HFFc6 (cell line): ENCODE data around the gene PDE5A. TPM values are rescaled to one million over a fixed set of nuclear protein-coding genes. Genes with fewer than 3 reads are reported as not detected.

Experiments
- DNase-seq: peaks from one replicate; pipeline ENCODE4 v3.0.0-alpha.2; 2018
- H3K27ac Mint-ChIP-seq: 2 replicates; pipeline ENCODE4 v1.8.0; 2020; ENCODE audit warnings: mild to moderate bottlenecking, mixed read lengths
- H3K27me3 Mint-ChIP-seq: 2 replicates; pipeline ENCODE4 v1.8.0; 2021; ENCODE audit warnings: mild to moderate bottlenecking, moderate library complexity, mixed read lengths; ENCODE audit not compliant: insufficient read depth
- H3K36me3 Mint-ChIP-seq: 2 replicates; pipeline ENCODE4 v1.8.0; 2021; ENCODE audit warnings: low read depth, mixed read lengths
- H3K4me1 Mint-ChIP-seq: 2 replicates; pipeline ENCODE4 v1.8.0; 2020; ENCODE audit warnings: low read depth, mixed read lengths
- H3K4me3 Mint-ChIP-seq: 2 replicates; pipeline ENCODE4 v1.8.0; 2020; ENCODE audit warnings: mild to moderate bottlenecking, moderate library complexity, mixed read lengths
- H3K9me3 Mint-ChIP-seq: 2 replicates; pipeline ENCODE4 v1.8.0; 2020; ENCODE audit warnings: mild to moderate bottlenecking, mixed read lengths
- total RNA-seq, 6 experiments: library from RNA; stranded (reverse); fragmentation: NEBNext Ultra II Directional; extraction: Animal tissue kit (Norgen Biotek cat#: 25700); gene quantifications; 2 replicates in 1 of 6; 3 replicates in 5 of 6; pipeline ENCODE4 v1.2.3, GENCODE V29; 2021
- TF ChIP-seq, protein P1 (sequence below): fragments of 200-600 bp; sonication (generic); IDR thresholded peaks from 2 replicates; pipeline ENCODE4 v1.5.0; 2021; ENCODE audit warnings: antibody characterized with exemption, mild to moderate bottlenecking

Gene PDE5A
- total RNA-seq, 6 experiments from 2014 or later, result 13.3 to 23.2 (median 18.6) TPM

DNA sequence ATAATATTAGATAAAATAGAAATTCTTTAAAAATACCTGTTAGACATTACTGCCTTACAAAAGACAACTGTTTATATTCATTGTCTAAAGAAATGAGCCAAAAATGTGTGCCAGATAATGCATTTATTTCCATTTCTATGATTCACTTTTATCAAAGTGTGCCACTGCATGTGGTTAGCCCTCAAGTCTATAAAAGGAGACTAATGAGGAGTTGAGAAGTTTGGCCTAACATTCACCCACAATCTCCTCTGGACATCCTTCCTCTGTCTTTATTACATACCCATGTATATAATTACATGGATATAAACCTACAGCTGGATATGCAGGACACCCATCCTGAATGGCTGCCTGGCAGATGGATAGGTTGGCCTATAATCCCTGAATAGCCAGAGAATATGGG is 42.6 kb upstream of the PDE5A start:
- H3K27me3 Mint-ChIP-seq, result peaks cover 3% of the 10 kb centered on the region
- H3K4me1 Mint-ChIP-seq, result peaks cover 5% of the 10 kb centered on the region; the same call in 1 of the 2 replicates
- H3K4me3 Mint-ChIP-seq, result no peak overlapping the region
- no peak for DNase-seq
- H3K27ac Mint-ChIP-seq, result no peak overlapping the region
- no peaks in the 10 kb centered on the region for H3K9me3 Mint-ChIP-seq
- TF ChIP-seq, protein P1, sequence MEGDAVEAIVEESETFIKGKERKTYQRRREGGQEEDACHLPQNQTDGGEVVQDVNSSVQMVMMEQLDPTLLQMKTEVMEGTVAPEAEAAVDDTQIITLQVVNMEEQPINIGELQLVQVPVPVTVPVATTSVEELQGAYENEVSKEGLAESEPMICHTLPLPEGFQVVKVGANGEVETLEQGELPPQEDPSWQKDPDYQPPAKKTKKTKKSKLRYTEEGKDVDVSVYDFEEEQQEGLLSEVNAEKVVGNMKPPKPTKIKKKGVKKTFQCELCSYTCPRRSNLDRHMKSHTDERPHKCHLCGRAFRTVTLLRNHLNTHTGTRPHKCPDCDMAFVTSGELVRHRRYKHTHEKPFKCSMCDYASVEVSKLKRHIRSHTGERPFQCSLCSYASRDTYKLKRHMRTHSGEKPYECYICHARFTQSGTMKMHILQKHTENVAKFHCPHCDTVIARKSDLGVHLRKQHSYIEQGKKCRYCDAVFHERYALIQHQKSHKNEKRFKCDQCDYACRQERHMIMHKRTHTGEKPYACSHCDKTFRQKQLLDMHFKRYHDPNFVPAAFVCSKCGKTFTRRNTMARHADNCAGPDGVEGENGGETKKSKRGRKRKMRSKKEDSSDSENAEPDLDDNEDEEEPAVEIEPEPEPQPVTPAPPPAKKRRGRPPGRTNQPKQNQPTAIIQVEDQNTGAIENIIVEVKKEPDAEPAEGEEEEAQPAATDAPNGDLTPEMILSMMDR, result no peak
- H3K36me3 Mint-ChIP-seq, result no peaks in the 10 kb centered on the region

DNA sequence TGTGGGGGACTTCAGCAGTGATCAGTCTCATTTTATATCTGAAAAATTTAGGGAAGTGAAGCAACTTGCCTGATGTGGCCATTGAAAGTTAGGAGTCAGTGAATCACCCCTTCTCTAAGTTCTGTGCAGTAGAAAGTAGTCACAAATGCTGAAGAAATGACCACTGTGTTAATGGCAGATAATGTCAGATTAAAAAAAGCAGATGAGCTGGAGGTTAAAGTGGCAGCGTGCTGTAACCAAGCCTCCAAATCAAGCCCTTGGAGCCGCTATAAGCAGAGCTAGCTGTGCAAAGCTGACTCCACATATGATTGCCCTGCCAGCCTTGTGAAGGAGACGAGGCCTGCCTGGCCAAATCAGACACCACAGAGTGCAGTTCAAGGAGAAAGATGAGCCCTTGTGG is 39.2 kb upstream of the PDE5A start:
- Mint-ChIP-seq H3K4me3 (no peak overlapping the region), H3K4me1 (peaks cover 21% of the 10 kb centered on the region), H3K36me3 (no peaks in the 10 kb centered on the region), H3K27ac (no peak overlapping the region), H3K27me3 (peaks cover 2% of the 10 kb centered on the region; the same call in 1 of the 2 replicates), H3K9me3 (no peaks in the 10 kb centered on the region)
- TF ChIP-seq, protein P1, result no peak
- DNase-seq, result no peak

DNA sequence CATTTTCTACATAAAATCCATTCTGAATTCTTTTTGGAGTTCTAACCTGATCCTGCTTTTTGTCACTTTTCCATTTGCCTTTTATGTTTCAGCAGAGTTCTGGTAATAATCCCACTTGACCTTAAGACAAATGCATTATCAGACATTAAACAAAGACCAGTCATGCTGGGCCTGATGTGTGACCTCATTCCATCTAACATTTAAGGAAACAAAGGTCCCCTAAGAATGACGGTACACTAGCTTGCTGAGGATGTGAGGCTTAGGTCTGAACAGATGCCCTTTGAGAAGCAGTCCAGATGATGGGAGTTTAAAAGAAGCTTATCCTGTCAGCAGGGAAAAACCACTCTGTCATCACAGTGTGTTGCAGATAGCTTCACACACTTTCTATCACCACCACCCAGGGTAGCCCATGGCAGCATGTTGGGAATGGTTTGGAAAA is 38.1 kb upstream of the PDE5A start:
- Mint-ChIP-seq H3K27me3 (peaks cover 2% of the 10 kb centered on the region; the same call in 1 of the 2 replicates), H3K36me3 (no peaks in the 10 kb centered on the region), H3K4me3 (no peak overlapping the region), H3K9me3 (no peaks in the 10 kb centered on the region), H3K27ac (no peak overlapping the region), H3K4me1 (peaks cover 24% of the 10 kb centered on the region)
- TF ChIP-seq, protein P1, result no peak
- no peak for DNase-seq

DNA sequence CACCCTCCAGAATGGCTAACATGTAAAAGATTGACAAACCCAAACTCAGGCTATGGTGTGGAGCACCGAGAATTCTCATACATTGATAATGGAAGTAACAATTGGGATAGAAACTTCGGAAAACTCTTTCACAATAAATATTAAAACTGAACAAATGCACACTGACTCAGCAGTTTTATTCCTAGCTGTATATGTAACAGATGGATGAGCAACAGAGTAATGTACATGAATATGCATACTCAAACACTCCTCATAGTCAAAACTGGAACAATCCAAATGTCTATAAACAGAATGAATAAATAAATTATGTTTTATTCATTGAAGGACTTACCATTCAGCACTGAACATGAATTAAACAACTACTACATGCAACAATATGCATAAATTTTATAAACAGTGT is 37.1 kb upstream of the PDE5A start:
- DNase-seq, result no peak
- H3K9me3 Mint-ChIP-seq, result no peaks in the 10 kb centered on the region
- no peak overlapping the region for H3K27ac Mint-ChIP-seq
- TF ChIP-seq, protein P1, result no peak
- H3K4me3 Mint-ChIP-seq, result no peak overlapping the region
- peaks cover 24% of the 10 kb centered on the region for H3K4me1 Mint-ChIP-seq
- no peaks in the 10 kb centered on the region for H3K36me3 Mint-ChIP-seq
- H3K27me3 Mint-ChIP-seq, result peaks cover 2% of the 10 kb centered on the region; the same call in 1 of the 2 replicates

DNA sequence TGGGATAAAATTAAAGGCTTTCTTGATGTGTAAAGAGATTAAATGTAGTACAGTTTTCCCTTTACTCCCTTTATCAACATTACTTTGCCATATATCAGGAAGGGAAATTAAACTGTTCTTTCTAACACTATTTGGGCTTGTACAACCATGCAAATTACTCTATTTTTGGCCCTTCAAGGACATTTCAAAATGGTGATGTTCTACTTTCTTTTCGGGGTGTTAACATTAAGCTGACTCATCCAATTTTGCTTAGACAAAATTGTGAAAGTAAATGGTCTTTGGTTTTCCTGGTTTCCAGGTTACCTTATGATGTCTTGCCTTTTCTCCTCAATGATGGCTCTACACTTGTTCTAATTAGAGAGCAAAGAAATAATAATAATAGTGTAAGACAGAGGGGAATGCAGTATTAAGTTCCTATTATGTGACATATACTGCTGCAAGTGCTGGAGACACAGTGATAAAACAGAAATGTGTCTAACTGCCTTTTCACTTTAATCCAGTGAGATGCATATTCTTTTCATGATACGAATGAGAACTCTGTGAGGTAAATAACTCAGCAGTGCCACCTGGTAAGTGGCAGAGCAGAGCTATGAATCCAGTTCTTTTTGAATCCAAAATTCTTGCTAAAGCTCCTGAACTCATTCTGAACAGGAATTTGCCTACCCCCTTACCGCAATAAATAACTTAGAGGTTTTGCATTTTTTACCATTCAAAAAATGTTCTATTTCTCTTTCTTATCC is 35.7 kb upstream of the PDE5A start:
- H3K27me3 Mint-ChIP-seq, result peaks cover 2% of the 10 kb centered on the region; the same call in 1 of the 2 replicates
- TF ChIP-seq, protein P1, result no peak
- no peaks in the 10 kb centered on the region for H3K36me3 Mint-ChIP-seq
- H3K4me1 Mint-ChIP-seq, result peaks cover 31% of the 10 kb centered on the region
- no peak overlapping the region for H3K27ac Mint-ChIP-seq
- no peak overlapping the region for H3K4me3 Mint-ChIP-seq
- no peaks in the 10 kb centered on the region for H3K9me3 Mint-ChIP-seq
- no peak for DNase-seq
